ENCODE results near the gene SCN5A.

The SCN5A gene

DNA sequence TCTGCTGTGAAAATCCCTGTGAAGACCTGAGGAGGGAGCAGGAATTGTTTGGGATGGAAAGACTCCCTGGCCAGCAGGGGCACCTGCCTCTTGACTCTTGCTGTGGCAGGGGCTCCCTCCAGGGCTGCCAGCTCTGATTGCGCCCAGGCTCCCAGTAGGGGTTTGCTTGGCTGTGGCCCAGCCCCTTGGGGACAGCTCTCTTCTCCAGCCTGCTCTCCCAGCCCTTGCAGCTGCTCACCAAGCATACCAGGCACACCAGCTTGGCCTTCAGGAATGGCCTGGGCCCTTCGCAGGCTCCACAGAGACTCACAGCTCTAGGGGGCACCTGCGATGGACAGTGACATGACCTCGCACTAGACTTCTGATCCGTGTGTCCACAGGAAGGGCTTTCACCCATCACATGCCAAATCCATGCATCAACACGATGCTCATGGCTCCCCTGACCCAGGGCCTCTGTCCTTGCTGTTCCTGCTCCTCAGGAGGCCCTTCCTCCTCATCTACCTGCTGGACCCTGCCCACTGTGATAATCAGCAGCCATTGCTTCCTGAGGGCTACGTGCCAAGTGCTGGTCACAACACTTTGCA lies 61.8 kb downstream of the SCN5A start:
- TF ChIP-seq, protein P1, sequence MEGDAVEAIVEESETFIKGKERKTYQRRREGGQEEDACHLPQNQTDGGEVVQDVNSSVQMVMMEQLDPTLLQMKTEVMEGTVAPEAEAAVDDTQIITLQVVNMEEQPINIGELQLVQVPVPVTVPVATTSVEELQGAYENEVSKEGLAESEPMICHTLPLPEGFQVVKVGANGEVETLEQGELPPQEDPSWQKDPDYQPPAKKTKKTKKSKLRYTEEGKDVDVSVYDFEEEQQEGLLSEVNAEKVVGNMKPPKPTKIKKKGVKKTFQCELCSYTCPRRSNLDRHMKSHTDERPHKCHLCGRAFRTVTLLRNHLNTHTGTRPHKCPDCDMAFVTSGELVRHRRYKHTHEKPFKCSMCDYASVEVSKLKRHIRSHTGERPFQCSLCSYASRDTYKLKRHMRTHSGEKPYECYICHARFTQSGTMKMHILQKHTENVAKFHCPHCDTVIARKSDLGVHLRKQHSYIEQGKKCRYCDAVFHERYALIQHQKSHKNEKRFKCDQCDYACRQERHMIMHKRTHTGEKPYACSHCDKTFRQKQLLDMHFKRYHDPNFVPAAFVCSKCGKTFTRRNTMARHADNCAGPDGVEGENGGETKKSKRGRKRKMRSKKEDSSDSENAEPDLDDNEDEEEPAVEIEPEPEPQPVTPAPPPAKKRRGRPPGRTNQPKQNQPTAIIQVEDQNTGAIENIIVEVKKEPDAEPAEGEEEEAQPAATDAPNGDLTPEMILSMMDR (IDR thresholded peaks at IDR 0.05; ENCODE audit: low read depth, low read length), result no peak
- DNase-seq (ENCODE audit: low read depth, low spot score), result no peak
- H3K4me3 ChIP-seq (ENCODE audit: low read depth, low read length), result no peak overlapping the region
- in situ Hi-C loops (cut with HindIII; ENCODE audit: low sequenced_read_pairs), result no loop called here

DNA sequence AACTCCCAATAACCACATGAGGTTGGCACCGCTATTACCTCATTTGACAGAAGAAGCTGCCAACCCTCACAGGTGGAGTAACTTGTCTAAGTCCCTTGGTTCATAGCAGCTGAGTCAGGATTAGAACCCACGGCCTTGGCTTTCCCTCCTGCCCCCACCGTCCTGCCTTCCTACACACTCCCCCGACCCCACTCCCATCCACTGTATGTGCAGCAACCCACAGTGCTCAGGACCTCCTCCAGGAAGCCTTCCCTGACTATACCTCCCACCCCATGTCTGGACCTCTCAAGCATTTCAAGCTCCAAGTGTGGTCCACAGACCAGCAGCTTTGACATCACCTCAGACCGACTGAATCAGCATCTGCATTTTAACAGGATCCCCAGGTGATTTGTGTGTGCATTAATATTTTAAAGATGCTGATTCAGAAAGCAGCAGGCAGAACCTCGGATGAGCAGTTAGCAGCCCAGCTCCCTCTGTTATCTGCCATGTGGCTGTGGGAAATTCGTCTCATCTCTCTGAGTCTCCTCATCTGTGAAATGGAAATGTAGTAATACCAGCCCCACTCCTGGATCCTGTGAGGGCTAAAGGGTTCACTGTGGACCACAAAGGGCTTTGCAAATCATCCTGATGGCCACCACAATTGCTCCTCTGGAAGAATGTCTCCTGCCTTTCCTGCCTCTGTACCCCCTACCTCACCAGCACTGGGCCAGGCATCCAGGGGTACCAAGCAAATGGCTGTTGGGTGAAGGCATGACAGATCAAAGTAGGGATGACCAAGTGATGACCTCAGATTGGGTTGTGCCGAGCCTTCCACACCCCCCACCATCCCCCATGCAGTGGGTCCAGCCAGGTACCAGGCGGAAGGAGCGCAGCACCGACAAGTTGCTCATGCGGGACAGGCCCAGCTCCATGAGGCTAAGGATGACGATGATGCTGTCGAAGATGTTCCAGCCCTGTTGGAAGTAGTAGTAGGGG lies 62.7 kb downstream of the SCN5A start:
- DNase-seq (ENCODE audit: low read depth, low spot score), result no peak
- no peak overlapping the region for H3K4me3 ChIP-seq (ENCODE audit: low read depth, low read length)
- in situ Hi-C loops (cut with HindIII; ENCODE audit: low sequenced_read_pairs), result no loop called here
- TF ChIP-seq, protein P1 (IDR thresholded peaks at IDR 0.05; ENCODE audit: low read depth, low read length), result no peak

DNA sequence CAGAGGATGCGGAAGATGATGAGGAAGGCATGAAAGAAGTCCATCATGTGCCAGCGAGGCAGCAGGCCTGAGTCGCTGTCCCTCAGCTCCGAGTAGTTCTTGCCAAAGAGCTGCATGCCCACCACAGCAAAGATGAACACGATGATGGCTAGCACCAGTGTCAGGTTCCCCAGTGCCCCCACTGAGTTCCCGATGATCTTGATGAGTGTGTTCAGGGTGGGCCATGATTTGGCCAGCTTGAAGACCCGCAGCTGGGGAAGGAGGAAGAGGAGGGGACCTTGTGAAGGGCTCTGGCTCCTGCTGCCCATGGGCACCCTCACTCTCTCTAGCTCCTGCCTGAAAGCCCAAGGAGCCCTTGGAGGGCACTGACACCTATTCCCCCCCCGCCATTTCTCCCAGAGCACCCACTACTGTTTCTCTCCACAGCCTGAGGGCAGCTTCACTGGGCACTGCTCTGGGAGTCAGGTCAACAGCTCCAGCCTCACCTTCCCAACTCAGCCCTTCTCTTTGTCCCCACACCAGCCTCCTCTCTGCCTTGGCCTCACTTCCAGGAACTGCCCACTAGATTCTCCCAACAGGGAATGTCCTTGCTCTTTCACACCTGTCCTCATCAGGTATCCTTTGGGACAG lies 63.6 kb downstream of the SCN5A start:
- in situ Hi-C loops (cut with HindIII; ENCODE audit: low sequenced_read_pairs), result no loop called here

DNA sequence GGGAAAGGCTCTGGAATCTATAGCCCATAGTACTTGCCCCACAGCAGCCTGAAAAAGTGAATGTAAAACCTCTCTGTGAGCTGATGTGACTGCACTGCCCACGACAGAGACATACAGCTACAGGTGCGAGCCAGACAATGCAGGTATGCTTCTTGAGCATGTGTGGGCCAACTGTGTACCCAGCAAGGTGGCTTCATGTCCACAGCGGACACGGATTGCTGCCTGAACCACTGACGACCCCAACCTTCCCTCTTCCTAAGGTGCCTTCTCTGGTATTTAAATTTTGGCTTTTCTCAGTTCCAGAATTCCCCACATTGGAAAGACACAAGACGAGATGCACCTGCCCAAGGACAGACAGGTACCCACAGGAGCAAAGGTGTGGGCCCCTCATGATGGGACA lies 65.8 kb downstream of the SCN5A start:
- no peak overlapping the region for H3K4me3 ChIP-seq (ENCODE audit: low read depth, low read length)
- DNase-seq (ENCODE audit: low read depth, low spot score), result no peak
- TF ChIP-seq, protein P1 (IDR thresholded peaks at IDR 0.05; ENCODE audit: low read depth, low read length), result no peak
- in situ Hi-C loops (cut with HindIII; ENCODE audit: low sequenced_read_pairs), result no loop called here

More for the DNA sequence above, 63.6 kb downstream of the SCN5A start:
- H3K4me3 ChIP-seq (ENCODE audit: low read depth, low read length), result no peak overlapping the region
- DNase-seq (ENCODE audit: low read depth, low spot score), result no peak
- TF ChIP-seq, protein P1 (IDR thresholded peaks at IDR 0.05; ENCODE audit: low read depth, low read length), result no peak

DNA sequence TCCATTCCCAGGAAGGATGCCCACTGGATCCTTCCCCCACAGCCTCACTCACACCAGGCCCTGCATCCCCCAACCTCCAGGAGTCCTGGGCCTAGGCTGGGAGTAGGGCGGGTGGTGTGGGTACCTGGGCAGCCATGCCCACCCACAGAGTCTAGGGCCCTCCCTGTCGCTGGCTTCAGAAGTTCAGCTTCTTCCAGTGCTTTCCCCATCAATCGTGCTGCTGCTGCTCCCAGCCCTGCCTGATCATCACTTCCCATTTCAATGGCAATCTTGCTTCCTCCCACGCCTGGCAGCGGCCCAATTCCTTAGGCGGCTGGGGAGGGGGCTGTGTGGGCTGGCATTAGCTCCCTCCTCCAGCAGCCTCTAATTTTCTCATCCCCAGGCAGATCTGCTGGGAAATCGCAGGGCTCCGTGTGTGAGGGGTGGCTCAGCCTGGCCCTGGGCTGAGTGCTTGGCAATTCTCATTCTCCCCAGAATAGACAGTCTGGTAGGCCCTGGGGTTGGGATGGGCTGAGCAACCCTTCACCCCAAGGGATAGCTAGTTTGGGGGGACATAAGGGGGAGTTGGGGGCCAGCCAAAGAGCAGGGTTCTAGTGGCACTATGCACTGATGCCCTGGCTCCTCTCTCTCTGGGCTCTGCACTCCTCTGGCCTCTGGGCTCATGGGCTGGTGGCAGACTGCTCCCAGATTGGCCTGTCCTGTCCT lies 66.4 kb downstream of the SCN5A start:
- TF ChIP-seq, protein P1 (IDR thresholded peaks at IDR 0.05; ENCODE audit: low read depth, low read length), result no peak
- H3K4me3 ChIP-seq (ENCODE audit: low read depth, low read length), result no peak overlapping the region
- DNase-seq (ENCODE audit: low read depth, low spot score), result no peak
- in situ Hi-C loops (cut with HindIII; ENCODE audit: low sequenced_read_pairs), result no loop called here

DNA sequence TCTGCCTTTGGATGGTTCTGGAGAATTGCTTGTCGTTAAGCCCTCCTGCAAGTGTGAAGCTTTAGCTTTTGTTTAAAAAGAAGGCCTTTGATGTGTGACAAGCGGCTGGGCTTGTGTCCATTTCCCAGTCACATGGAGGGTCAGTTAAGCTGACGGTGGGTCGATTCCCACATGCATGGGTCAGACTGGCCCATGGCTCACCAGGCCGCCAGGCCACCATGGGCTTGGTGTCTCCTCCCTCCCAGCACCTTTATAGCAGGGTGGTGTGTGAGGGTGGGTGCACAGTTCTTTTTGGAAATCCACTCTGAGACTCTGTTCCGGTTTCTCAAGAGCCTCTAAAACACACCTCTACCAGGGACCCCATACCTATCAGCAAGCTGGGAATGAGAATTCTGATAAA lies 67.2 kb downstream of the SCN5A start:
- no peak for DNase-seq (ENCODE audit: low read depth, low spot score)
- in situ Hi-C loops (cut with HindIII; ENCODE audit: low sequenced_read_pairs), result no loop called here
- H3K4me3 ChIP-seq (ENCODE audit: low read depth, low read length), result no peak overlapping the region
- TF ChIP-seq, protein P1 (IDR thresholded peaks at IDR 0.05; ENCODE audit: low read depth, low read length), result no peak

Data from astrocyte of the spinal cord (primary cell).